NCI-H524 (cell line): ENCODE results near the gene OR56A4.

ENCODE experiments used
- DNase-seq, 2 experiments: peaks; one replicate each; lab custom pipeline; 2025; lab: John Stamatoyannopoulos, UW

The OR56A4 gene

GRCh38 chr11:6006846-6007245 is at the start of gene OR56A4:
Gene OR56A4, minus strand, starts transcription at chr11:6006946. Its CDS starts 3,954 bp downstream, at chr11:6002992.
- no peak for DNase-seq

- DNase-seq, result no peak
Measured at GRCh38 chr11:6055569-6055968, 48.8 kb upstream of the OR56A4 start.

GRCh38 chr11:6052374-6052773 is 45.6 kb upstream of the OR56A4 start:
- DNase-seq, result no peak

- DNase-seq, result no peak
Measured at GRCh38 chr11:6040874-6041273, 34.1 kb upstream of the OR56A4 start.

- DNase-seq, result no peak
Measured at GRCh38 chr11:6030708-6031405, 24.1 kb upstream of the OR56A4 start, which contains the start of gene OR56A1. Gene OR56A1, minus strand, starts transcription at chr11:6030758. Its CDS starts 3,066 bp downstream, at chr11:6027692.

- DNase-seq, result no peak
Measured at GRCh38 chr11:6027501-6027900, 20.8 kb upstream of the OR56A4 start.

GRCh38 chr11:6025056-6025455 is 18.3 kb upstream of the OR56A4 start:
- DNase-seq, result no peak

- peak in 1 of 2 experiments; percentile 44 for DNase-seq
Measured at GRCh38 chr11:6022956-6023355, 16.2 kb upstream of the OR56A4 start.

GRCh38 chr11:6013042-6013441 is 6.3 kb upstream of the OR56A4 start:
- DNase-seq, result no peak

GRCh38 chr11:6012035-6012668 is 5.4 kb upstream of the OR56A4 start:
- DNase-seq, result no peak

GRCh38 chr11:6006395-6006794 is 351 bp downstream of the OR56A4 start:
- no peak for DNase-seq

- no peak for DNase-seq
Measured at GRCh38 chr11:6002202-6002699, 4.5 kb downstream of the OR56A4 start.

GRCh38 chr11:5994791-5995190 is 12.0 kb downstream of the OR56A4 start:
- DNase-seq, result no peak

- DNase-seq, result peak in 1 of 2 experiments; percentile 30
Measured at GRCh38 chr11:5992604-5993251, 14.0 kb downstream of the OR56A4 start.

GRCh38 chr11:5992150-5992549 is 14.6 kb downstream of the OR56A4 start:
- DNase-seq, result no peak

- DNase-seq, result no peak
Measured at GRCh38 chr11:5989203-5989602, 17.5 kb downstream of the OR56A4 start.

- DNase-seq, result no peak
Measured at GRCh38 chr11:5986885-5987284, 19.9 kb downstream of the OR56A4 start, which contains the start of gene OR52L1. Gene OR52L1, minus strand, starts transcription at chr11:5986985. Its CDS starts 55 bp downstream, at chr11:5986930.

- DNase-seq, result no peak
Measured at GRCh38 chr11:5983443-5983842, 23.3 kb downstream of the OR56A4 start.

- DNase-seq, result no peak
Measured at GRCh38 chr11:5973530-5973929, 33.2 kb downstream of the OR56A4 start.

GRCh38 chr11:5968394-5968793 is 38.4 kb downstream of the OR56A4 start, which contains the start of gene OR56A5:
Gene OR56A5, minus strand, starts transcription at chr11:5968494. Its CDS starts 0 bp downstream, at chr11:5968494.
- DNase-seq, result no peak

- DNase-seq, result no peak
Measured at GRCh38 chr11:5967708-5968107, 39.0 kb downstream of the OR56A4 start.

- no peak for DNase-seq
Measured at GRCh38 chr11:5966958-5967357, 39.8 kb downstream of the OR56A4 start.
